RWPE2 (cell line): ENCODE results near the gene GRK5.

Source experiments
- ATAC-seq: fragments of 200-7000 bp; cut with Tn5 transposase; 3 replicates; pipeline ENCODE4 v1.9.1; 2021; ENCODE audit warnings: low read depth
- DNase-seq: peaks from one replicate; pipeline ENCODE4 v3.0.0-alpha.2; 2020; ENCODE audit warnings: low spot score
- H3K27ac ChIP-seq: fragments of 450-650 bp; 2 replicates; pipeline ENCODE4 v1.5.1; 2017; ENCODE audit warnings: mild to moderate bottlenecking; ENCODE audit not compliant: poor library complexity, severe bottlenecking
- H3K27me3 ChIP-seq: fragments of 250-450 bp; sonication (Bioruptor Pico); 2 replicates; pipeline ENCODE4 v1.5.1; 2021; ENCODE audit warnings: mild to moderate bottlenecking, moderate library complexity; ENCODE audit not compliant: insufficient read depth, poor library complexity, severe bottlenecking
- H3K36me3 ChIP-seq: fragments of 250-450 bp; sonication (Bioruptor Pico); 2 replicates; pipeline ENCODE4 v1.5.1; 2020; ENCODE audit warnings: low read depth, mild to moderate bottlenecking, moderate library complexity
- H3K4me1 ChIP-seq: fragments of 250-450 bp; sonication (Bioruptor Pico); 2 replicates; pipeline ENCODE4 v1.5.1; 2021; ENCODE audit warnings: mild to moderate bottlenecking, moderate library complexity; ENCODE audit not compliant: insufficient read depth, poor library complexity, severe bottlenecking
- H3K4me3 ChIP-seq: fragments of 250-450 bp; sonication (Bioruptor Pico); 2 replicates; pipeline ENCODE4 v1.5.1; 2021; ENCODE audit warnings: mild to moderate bottlenecking, moderate library complexity; ENCODE audit not compliant: severe bottlenecking
- H3K9me3 ChIP-seq: fragments of 250-450 bp; sonication (Bioruptor Pico); 2 replicates; pipeline ENCODE4 v1.5.1; 2021; ENCODE audit warnings: mild to moderate bottlenecking, moderate library complexity; ENCODE audit not compliant: severe bottlenecking
- TF ChIP-seq, protein P1 (sequence below): fragments of 450-650 bp; IDR thresholded peaks from one replicate; pipeline ENCODE4 v1.5.1; 2017; ENCODE audit warnings: mild to moderate bottlenecking, moderate library complexity; ENCODE audit not compliant: poor library complexity, severe bottlenecking

GRK5 gene

DNA sequence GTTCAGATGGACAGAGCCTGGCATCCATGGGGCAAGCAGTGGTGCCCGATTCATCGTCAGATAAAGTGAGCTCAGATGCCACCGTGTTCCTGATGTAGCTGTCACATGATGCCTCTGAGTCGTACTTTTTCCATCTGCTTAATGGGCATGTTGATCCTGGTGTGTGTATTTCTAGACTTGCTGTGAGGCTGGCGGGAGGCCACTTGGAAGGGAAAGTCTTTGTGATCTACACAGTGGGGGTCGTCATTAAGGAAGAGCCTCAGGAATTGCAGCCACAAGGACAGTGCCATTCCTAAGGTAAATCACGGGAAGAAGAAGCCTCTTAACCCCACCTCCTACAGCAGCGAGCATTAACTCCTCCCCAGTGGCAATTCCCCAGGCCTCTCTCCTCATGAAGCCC is 272.2 kb downstream of the GRK5 start:
- Histone ChIP-seq H3K36me3 (no peaks in the 10 kb centered on the region), H3K27ac (no peak overlapping the region), H3K4me3 (no peak overlapping the region), H3K9me3 (no peaks in the 10 kb centered on the region), H3K4me1 (no peaks in the 10 kb centered on the region), H3K27me3 (no peaks in the 10 kb centered on the region)
- ATAC-seq (no peak), DNase-seq (no peak)
- TF ChIP-seq, protein P1, sequence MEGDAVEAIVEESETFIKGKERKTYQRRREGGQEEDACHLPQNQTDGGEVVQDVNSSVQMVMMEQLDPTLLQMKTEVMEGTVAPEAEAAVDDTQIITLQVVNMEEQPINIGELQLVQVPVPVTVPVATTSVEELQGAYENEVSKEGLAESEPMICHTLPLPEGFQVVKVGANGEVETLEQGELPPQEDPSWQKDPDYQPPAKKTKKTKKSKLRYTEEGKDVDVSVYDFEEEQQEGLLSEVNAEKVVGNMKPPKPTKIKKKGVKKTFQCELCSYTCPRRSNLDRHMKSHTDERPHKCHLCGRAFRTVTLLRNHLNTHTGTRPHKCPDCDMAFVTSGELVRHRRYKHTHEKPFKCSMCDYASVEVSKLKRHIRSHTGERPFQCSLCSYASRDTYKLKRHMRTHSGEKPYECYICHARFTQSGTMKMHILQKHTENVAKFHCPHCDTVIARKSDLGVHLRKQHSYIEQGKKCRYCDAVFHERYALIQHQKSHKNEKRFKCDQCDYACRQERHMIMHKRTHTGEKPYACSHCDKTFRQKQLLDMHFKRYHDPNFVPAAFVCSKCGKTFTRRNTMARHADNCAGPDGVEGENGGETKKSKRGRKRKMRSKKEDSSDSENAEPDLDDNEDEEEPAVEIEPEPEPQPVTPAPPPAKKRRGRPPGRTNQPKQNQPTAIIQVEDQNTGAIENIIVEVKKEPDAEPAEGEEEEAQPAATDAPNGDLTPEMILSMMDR = no peak

DNA sequence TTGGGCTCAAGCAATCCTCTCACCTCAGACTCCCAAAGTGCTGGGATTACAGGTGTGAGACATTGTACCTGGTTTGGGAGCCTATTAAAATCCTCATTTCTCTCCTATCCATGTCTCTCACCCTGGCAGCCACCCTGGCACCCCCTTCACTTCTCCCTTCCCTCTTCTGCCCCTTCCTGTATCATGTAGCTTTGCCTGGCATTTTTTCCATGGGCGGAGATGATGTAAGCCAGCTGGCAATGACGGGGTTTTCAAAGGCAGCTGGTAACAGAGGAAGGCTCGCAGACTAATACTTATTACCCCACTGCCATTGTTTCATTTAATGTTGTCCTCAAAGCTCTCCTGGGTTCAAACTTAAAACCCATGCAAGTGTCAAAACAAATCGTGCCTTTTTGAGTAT is 273.3 kb downstream of the GRK5 start:
- DNase-seq (no peak), ATAC-seq (no peak)
- Histone ChIP-seq H3K4me3 (no peak overlapping the region), H3K9me3 (no peaks in the 10 kb centered on the region), H3K36me3 (no peaks in the 10 kb centered on the region), H3K4me1 (no peaks in the 10 kb centered on the region), H3K27ac (no peak overlapping the region), H3K27me3 (no peaks in the 10 kb centered on the region)
- TF ChIP-seq, protein P1 = no peak

DNA sequence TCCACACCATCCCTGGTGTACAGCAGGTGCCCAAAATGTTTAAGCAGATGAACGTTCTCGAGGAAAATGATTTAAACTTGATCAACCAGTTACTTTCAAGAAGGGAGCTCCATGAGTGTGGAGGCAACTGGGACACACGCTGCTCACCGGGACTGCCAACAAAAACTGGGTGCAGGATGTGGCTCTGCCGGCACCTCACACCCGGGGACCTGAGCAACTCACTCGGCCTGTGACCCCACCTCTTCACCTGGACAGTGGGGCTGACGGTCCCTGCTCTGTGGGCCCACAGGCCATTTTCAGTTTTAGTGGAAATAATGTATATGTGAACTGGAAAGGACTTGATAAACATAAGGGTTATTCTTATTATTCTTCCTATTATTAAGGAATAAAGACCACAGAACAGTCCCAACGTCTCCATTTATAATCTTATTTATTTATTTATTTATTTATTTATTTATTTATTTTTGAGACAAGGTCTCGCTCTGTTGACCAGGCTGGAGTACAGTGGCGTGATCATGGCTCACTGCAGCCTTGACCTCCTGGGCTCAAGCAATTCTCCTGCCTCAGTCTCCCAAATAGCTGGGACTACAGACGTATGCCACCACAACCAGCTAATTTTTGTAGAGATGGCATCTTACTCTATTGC is 274.5 kb downstream of the GRK5 start:
- TF ChIP-seq, protein P1 = no peak
- no peak overlapping the region for H3K4me3 ChIP-seq
- no peaks in the 10 kb centered on the region for H3K27me3 ChIP-seq
- no peaks in the 10 kb centered on the region for H3K4me1 ChIP-seq
- H3K9me3 ChIP-seq = no peaks in the 10 kb centered on the region
- DNase-seq (no peak), ATAC-seq (no peak)
- no peak overlapping the region for H3K27ac ChIP-seq
- no peaks in the 10 kb centered on the region for H3K36me3 ChIP-seq

DNA sequence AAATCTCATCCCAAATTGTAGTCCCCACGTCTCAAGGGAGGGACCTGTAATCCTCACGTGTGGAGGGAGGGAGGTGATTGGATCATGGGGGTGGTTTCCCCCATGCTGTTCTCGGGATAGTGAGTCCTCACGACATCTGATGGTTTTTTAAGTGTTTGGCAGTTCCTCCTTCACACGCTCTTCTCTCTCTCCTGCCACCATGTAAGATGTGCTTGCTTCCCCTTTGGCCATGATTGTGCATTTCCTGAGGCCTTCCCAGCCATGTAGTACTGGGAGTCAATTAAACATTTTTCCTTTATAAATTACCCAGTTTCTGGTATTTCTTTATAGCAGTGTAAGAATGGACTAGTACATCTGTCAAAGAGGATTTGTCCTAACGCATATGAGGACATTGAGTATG is 275.6 kb downstream of the GRK5 start:
- Histone ChIP-seq H3K4me1 (no peaks in the 10 kb centered on the region), H3K9me3 (no peaks in the 10 kb centered on the region), H3K27ac (no peak overlapping the region), H3K4me3 (no peak overlapping the region), H3K36me3 (no peaks in the 10 kb centered on the region), H3K27me3 (no peaks in the 10 kb centered on the region)
- no peak for ATAC-seq
- TF ChIP-seq, protein P1 = no peak
- no peak for DNase-seq

DNA sequence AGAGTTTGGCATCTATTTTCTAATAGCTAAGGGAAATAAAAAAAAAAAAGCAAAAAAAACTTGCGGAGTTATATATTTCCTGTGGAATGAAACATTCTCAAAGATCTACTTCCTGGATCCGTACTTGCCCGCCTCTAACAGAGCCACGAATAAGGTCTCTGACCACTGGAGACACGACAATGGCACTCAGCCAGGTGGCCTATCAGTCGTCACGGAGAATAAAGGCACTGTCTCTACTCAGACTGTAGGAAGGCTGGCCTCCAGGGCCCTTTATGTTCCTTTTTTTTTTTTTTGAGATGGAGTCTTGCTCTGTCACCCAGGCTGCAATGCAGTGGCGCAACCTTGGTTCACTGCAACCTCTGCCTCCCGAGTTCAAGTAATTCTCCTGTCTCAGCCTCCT is 276.5 kb downstream of the GRK5 start:
- no peaks in the 10 kb centered on the region for H3K9me3 ChIP-seq
- no peaks in the 10 kb centered on the region for H3K36me3 ChIP-seq
- no peaks in the 10 kb centered on the region for H3K27me3 ChIP-seq
- H3K4me3 ChIP-seq = no peak overlapping the region
- no peak for DNase-seq
- ATAC-seq = no peak
- no peak overlapping the region for H3K27ac ChIP-seq
- H3K4me1 ChIP-seq = no peaks in the 10 kb centered on the region
- TF ChIP-seq, protein P1 = no peak
